DND-41 (cell line): ENCODE measurements around the gene AHR.

Source experiments
- ATAC-seq: fragments of 200-7000 bp; cut with Tn5 transposase; 3 replicates; pipeline ENCODE4 v1.9.1; 2021; ENCODE audit warnings: low read depth; ENCODE audit not compliant: insufficient read depth
- DNase-seq: peaks from one replicate; pipeline ENCODE4 v3.0.0-alpha.2; 2020
- H2AFZ ChIP-seq: 2 replicates; pipeline ENCODE4 v1.6.0; 2012; ENCODE audit warnings: low read depth, low read length
- H3K27ac ChIP-seq: 2 replicates; pipeline ENCODE4 v1.5.1; 2012; ENCODE audit warnings: low read length, inconsistent platforms
- H3K27me3 ChIP-seq: fragments of 200-600 bp; sonication (generic); 2 replicates; pipeline ENCODE4 v1.6.0; 2012; ENCODE audit warnings: low read length, mild to moderate bottlenecking, inconsistent platforms; ENCODE audit not compliant: insufficient read depth, poor library complexity
- H3K36me3 ChIP-seq: 2 replicates; pipeline ENCODE4 v1.5.1; 2012; ENCODE audit warnings: low read length, inconsistent platforms; ENCODE audit not compliant: insufficient read depth
- H3K4me1 ChIP-seq: 2 replicates; pipeline ENCODE4 v1.5.1; 2012; ENCODE audit warnings: mild to moderate bottlenecking, low read length; ENCODE audit not compliant: insufficient read depth
- H3K4me2 ChIP-seq: 2 replicates; pipeline ENCODE4 v1.6.0; 2012; ENCODE audit warnings: mild to moderate bottlenecking, moderate library complexity, low read length, inconsistent platforms; ENCODE audit not compliant: insufficient read depth
- H3K4me3 ChIP-seq, 2 experiments: fragments of 200-600 bp in 1 of 2; shearing (Covaris generic) in 1 of 2; 2 replicates each; pipeline ENCODE4 v1.5.1; 2012 to 2016; ENCODE audit warnings: inconsistent platforms in 2 of 2, low read length in 2 of 2, mild to moderate bottlenecking in 2 of 2, low read depth in 1 of 2, moderate library complexity in 1 of 2
- H3K79me2 ChIP-seq: 2 replicates; pipeline ENCODE4 v1.6.0; 2012; ENCODE audit warnings: low read length, inconsistent platforms; ENCODE audit not compliant: insufficient read depth
- H3K9ac ChIP-seq: 2 replicates; pipeline ENCODE4 v1.6.0; 2012; ENCODE audit warnings: low read depth, mild to moderate bottlenecking, inconsistent platforms, low read length, moderate library complexity
- H3K9me3 ChIP-seq: 2 replicates; pipeline ENCODE4 v1.5.1; 2012; ENCODE audit warnings: low read length, moderate library complexity, mild to moderate bottlenecking, inconsistent platforms; ENCODE audit not compliant: insufficient read depth, severe bottlenecking
- H4K20me1 ChIP-seq: 2 replicates; pipeline ENCODE4 v1.6.0; 2012; ENCODE audit warnings: low read length; ENCODE audit not compliant: insufficient read depth
- CTCF ChIP-seq: IDR thresholded peaks from 2 replicates; pipeline ENCODE4 v1.5.1; 2012; ENCODE audit warnings: borderline replicate concordance, low read length, moderate library complexity, mild to moderate bottlenecking; ENCODE audit not compliant: poor library complexity, severe bottlenecking; ENCODE audit errors: extremely low read depth
- EZH2 ChIP-seq: IDR thresholded peaks from 3 replicates; pipeline ENCODE4 v1.6.1; 2012; ENCODE audit warnings: borderline replicate concordance, low read depth, mild to moderate bottlenecking, moderate library complexity, low read length, inconsistent platforms; ENCODE audit not compliant: severe bottlenecking

The AHR gene

GRCh38 chr7:17318146-17318545 is 19.7 kb downstream of the AHR start:
- no peak overlapping the region for H3K27ac ChIP-seq
- H3K27me3 ChIP-seq: no peaks in the 10 kb centered on the region
- H3K4me1 ChIP-seq: no peaks in the 10 kb centered on the region
- no peaks in the 10 kb centered on the region for H3K9me3 ChIP-seq
- no peak overlapping the region for H2AFZ ChIP-seq
- H3K36me3 ChIP-seq: no peaks in the 10 kb centered on the region
- no peak for TF ChIP-seq EZH2
- TF ChIP-seq CTCF: no peak
- H3K4me3 ChIP-seq: no peak overlapping the region
- no peak overlapping the region for H3K9ac ChIP-seq
- H4K20me1 ChIP-seq: no peaks in the 10 kb centered on the region
- ATAC-seq (no peak), DNase-seq (no peak)
- H3K79me2 ChIP-seq: no peaks in the 10 kb centered on the region
- no peak overlapping the region for H3K4me2 ChIP-seq

DNA sequence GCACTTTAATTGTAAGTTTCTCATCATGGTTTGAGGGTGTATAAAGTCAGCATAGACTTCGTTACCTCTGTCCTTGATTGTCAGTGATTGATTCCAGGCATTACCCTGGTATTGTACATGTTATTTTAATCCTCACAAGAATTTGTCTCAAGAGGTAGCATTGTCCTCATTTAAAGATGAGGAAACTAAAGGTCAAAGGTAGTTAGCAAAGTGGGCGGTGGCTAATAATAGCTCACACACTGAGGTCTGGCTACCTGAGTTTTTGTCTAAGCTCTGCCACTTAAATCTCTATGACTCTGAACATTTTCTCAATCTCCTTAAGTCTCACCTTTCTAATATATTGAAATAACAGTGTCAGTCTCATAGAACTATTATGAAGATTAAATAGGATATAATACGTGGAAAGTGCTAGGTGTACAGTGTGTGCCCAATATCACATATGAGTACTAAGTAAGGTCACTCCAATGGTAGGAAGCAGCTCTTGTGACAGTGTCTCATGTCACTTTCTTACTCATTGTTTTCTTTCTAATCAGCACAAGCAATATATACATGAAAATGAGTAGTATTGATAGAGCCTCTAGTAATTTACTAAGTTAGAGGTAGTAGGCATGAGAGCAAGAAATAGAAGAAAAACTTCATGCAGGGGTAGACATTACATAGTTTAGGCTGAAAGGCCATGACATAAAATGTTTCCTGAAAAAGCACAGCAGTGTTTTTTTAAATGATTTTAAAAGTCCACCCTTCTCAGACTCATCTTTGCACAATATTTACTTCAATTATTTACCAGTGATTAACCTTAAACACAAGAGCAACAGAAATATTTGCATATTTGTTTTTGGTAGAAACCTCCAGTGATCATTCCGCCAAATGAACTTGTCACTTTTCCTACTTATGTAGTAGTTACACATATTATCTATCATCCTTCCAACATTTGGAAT is 21.0 kb downstream of the AHR start:
- no peaks in the 10 kb centered on the region for H3K79me2 ChIP-seq
- ATAC-seq (no peak), DNase-seq (no peak)
- no peaks in the 10 kb centered on the region for H3K9me3 ChIP-seq
- no peak overlapping the region for H3K9ac ChIP-seq
- no peaks in the 10 kb centered on the region for H3K36me3 ChIP-seq
- H3K27me3 ChIP-seq: no peaks in the 10 kb centered on the region
- H3K4me3 ChIP-seq: no peak overlapping the region
- TF ChIP-seq CTCF: no peak
- no peak for TF ChIP-seq EZH2
- no peak overlapping the region for H3K4me2 ChIP-seq
- H4K20me1 ChIP-seq: no peaks in the 10 kb centered on the region
- H3K27ac ChIP-seq: no peak overlapping the region
- H3K4me1 ChIP-seq: no peaks in the 10 kb centered on the region
- no peak overlapping the region for H2AFZ ChIP-seq

DNA sequence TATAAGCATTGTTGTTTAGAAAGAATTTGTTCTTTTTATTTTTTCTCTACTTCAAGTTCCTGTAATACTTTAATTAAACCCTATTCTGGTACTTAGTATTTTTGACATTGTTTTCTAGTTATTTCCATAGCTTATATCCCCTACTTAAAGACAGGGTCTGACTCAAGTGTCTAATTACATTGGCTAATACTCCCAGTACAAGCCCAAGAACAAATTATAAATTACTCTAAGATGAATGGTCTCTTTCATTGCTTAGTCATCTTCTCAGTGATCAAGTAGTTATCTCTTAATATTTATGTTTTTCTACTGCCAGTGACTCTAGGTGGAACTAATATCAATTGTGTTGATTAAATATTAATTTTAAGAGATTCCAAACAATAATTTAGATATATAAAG is 21.6 kb downstream of the AHR start:
- DNase-seq (no peak), ATAC-seq (no peak)
- Histone ChIP-seq H3K79me2 (no peaks in the 10 kb centered on the region), H3K4me1 (no peaks in the 10 kb centered on the region), H3K9ac (no peak overlapping the region), H2AFZ (no peak overlapping the region), H3K27me3 (no peaks in the 10 kb centered on the region), H3K9me3 (no peaks in the 10 kb centered on the region), H3K4me2 (no peak overlapping the region), H3K27ac (no peak overlapping the region), H3K4me3 (no peak overlapping the region), H4K20me1 (no peaks in the 10 kb centered on the region), H3K36me3 (no peaks in the 10 kb centered on the region)
- no peak for TF ChIP-seq EZH2
- no peak for TF ChIP-seq CTCF
